Fibroblast of skin of back (primary cell): ENCODE measurements around the gene IREB2.
"Not testable (repeated sequence)": the region's sequence is repeated elsewhere in the genome, so short reads cannot be mapped to it uniquely, and the experiment has no call there.

Source experiments
- DNase-seq: peaks from one replicate; pipeline ENCODE4 v3.0.0-alpha.2; 2013

IREB2 gene

DNA sequence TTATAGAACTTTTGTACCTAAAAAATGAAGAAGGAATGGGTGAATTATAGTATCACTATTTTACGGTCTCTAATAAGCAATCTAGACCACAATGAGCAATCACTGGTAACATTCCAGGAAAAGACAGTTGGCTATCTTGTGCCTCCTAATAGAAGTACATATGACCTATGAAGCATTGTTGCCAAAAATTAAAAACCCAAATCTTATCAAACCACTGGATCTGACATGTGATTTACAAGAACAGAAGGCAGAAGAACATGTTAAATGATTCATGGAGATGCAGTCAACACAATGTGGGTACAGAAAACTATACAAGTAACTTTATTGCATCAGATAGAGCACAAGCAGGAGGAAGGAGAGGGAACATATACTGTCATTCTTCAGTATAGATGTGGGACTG is 54.9 kb downstream of the IREB2 start:
- no peak for DNase-seq

DNA sequence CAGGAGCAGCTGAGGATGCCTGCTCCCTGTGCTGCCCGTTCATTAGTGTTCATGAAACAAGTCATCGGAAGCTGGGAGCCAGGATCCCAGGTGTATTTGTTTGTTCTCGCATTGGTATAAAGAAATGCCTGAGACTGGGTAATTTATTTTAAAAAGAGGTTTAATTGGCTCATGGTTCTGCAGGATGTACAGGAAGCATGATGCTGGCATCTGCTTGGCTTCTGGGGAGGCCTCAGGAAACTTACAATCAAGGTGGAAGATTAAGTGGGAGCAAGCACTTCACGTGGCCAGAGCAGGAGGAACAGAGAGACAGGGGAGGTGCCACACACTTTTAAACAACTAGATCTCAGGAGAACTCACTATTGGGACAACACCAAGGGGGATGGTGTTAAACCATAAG is 63.8 kb downstream of the IREB2 start:
- DNase-seq, result no peak

DNA sequence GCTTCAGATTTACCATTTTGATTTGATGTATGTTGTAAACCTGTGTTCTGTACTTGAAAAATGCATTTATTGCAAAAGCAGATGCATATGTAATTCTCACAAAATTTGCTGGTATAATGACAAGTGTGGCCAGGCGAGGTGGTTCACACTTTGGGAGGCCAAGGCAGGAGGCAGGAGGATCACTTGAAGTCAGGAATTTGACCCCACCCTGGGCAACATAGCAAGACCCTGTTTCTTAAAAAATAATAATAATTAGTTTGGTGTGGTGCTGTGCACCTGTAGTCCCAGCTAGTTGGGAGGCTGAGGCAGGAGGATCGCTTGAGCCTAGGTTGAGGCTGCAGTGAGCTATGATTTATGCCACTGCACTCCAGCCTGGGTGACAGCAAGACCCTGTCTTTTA is 64.6 kb downstream of the IREB2 start:
- no peak for DNase-seq

DNA sequence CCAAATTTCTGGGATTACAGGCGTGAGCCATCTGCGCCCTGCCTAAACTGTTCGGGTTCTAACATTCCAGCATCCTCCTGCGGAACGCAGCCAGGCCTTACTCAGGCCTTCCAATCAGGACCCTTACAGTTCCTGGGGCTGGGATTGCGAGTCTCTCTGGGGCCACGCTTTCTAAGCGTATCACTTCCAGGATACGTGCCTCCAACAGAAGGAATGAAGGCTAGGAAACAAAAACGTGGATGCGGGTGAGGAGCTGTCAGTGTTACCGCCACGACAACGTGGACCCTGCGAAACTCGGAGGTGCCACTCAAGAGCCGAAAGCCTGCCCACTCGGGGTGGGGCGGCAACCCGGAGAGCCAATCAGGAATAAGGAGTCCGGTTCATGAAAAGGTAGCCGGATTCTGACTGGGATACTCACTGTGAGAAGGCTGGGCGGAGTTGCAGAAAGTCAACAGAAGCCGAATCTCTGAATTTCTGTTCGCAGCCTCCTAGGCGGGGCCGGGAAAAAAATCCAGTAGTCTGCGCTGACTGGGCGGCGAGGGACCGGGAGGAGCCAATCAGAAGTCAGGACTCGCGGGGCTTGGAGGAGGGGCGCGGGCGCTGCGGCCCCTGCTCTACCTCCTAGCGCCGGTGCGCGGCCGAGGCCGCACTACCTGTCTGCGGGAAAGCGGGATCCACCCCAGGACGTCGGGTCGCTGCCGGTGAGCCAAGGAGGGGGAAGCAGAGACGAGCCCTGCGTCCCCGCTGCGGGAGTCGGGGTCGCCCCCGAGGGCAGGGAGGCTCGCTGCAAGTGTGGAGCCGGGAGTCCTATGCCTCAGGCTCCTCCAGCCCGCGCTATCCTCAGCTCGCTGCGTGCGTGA is 69.2 kb downstream of the IREB2 start, which contains the start of gene HYKK:
TSS of gene HYKK (plus strand) at position 607 of the 860 bp plus-strand sequence. CDS start 5,512 bp downstream, outside the sequence.
- DNase-seq, result peak; percentile 98

DNA sequence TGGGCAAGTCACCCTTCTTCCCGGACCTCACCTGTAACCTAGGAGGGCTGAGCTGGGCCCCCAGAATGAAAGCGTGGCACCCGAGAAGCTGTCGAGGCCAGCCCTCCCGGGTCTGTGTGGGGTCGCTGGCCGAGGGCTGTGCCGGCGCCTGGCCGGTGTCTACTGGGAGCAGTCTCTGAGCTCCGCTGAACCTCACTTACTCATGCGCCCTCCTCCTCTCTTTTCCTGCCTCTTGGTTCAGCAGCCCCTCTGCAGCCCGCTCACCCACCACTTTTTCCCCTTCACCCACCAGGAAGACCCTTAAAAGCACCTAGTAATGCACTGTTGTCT is 69.8 kb downstream of the IREB2 start:
- DNase-seq, result no peak

DNA sequence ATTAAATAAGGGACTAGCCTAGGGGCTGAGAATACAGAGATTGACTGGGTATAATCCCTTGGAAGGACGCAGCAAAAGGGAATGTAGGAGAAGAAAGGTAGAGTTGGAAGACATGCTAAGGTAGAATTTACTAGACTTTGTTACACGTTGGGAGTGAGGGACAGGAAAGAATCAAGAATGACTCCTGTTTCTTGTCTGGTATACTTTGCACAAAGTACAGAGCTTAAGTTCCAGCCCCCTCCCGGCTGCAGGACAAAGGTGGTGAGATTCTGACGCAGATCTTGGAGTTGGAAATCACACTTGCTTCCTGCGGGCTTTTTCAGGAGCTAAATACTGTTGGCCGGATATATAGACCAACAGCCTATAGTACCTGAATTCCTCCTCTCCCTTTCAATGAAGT is 70.3 kb downstream of the IREB2 start:
- no peak for DNase-seq

DNA sequence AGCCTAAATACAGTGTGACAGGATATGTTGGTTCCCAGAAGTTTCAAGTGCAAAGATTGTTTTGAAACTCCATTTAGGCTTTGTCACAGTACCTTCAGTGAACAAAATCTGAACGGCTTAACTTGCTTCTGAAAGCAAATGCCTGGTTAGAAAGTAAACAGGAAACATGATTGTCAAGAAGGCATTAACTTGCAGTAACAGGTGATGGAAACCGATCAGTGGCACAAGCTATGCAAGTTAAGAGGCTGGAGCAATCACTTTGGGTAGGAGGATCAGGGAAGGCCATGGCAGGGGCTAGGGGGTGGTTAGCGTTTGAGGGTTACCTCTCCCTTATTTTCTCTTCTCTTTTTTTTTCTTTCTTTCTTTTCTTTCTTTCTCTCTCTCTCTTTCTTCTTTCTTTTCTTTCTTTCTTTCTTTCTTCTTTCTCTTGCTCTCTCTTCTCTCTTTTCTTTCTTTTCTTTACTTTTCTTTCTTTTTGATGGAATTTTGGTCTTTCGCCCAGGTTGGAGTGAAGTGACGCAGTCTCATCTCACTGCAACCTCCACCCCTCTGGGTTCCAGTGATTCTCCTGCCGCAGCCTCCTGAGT is 71.8 kb downstream of the IREB2 start:
- DNase-seq, result no peak

DNA sequence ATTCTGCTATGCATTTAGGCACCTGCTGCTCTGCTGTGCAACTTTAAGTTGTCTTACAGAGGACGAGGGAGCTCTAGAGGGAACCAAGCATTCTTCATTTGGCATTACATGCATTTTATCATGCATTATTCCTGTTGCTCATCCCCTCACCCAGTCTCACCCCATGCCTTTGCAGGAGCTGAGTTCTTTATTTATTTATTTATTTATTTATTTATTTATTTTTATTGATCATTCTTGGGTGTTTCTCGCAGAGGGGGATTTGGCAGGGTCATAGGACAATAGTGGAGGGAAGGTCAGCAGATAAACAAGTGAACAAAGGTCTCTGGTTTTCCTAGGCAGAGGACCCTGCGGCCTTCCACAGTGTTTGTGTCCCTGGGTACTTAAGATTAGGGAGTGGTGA is 82.0 kb downstream of the IREB2 start:
- not testable (repeated sequence) for DNase-seq

DNA sequence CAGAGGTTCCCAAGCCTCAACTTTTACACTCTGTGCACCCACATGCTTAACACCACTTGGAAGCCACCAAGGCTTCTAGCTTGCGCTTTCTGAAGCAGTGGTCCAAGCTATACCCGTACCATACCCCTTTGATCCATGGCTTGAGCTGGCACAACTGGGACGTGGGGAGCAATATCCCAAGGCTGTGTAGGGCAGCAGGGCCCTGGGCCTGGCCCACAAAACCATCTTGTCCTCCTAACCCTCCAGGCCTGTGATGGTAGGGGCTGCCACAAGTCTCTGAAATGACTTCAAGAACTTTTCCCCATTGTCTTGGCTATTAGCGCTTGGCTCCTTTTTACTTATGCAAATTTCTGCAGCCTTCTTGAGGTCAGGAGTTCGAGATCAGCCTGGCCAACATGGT is 86.2 kb downstream of the IREB2 start:
- DNase-seq, result no peak

DNA sequence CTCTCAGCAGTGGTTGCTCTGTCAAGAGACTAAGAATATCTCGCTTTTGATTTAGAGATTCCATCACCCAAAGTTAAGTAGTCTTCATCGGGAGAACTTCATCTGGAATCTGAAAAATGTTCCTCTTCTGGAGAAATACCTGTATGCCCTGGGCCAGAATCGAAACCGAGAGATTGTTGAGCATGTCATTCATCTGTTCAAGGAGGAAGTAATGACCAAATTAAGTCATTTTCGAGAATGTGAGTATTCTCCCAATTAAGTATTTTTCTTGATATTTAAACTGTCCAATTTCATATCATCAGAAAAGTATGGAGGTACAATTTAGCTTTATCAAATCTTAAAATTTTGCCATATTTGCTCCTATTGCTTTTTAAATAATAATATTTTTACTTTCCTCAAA is 89.3 kb downstream of the IREB2 start:
- no peak for DNase-seq

DNA sequence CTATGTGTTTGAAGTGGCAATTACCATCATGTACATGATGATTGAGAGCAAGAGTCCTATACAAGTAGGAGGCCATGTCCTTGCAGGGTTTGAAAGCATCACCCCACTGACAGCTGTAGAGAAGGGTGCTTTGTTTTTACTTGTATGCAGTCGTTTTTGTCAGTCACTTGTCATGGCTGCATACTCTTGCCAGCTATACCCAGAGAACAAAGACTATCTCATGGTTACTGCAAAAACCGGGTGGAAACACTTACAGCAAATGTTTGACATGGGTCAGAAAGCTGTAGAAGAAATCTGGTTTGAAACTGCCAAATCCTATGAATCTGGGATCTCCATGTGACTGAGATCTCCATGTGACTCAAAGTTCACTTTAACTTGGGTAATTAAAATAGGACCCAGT is 95.3 kb downstream of the IREB2 start:
- DNase-seq, result no peak

DNA sequence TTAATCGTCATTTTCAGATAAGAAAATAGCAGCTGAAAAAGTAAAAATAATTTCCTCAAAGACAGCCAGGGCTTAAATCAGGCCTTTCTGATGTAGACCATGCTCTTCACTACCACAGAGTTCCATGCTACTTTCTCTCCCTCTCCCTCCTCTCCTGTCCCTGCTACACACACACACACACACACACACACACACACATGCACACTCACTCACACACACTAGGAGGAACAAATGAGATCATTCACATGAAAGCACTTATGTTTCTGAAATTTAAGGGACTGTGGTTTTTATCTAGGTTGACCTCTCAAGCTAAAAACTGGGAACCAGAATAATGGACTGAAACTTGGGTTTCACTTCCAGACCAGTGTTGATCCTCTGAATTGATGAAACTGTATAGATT is 98.1 kb downstream of the IREB2 start:
- peak; percentile 8 for DNase-seq

DNA sequence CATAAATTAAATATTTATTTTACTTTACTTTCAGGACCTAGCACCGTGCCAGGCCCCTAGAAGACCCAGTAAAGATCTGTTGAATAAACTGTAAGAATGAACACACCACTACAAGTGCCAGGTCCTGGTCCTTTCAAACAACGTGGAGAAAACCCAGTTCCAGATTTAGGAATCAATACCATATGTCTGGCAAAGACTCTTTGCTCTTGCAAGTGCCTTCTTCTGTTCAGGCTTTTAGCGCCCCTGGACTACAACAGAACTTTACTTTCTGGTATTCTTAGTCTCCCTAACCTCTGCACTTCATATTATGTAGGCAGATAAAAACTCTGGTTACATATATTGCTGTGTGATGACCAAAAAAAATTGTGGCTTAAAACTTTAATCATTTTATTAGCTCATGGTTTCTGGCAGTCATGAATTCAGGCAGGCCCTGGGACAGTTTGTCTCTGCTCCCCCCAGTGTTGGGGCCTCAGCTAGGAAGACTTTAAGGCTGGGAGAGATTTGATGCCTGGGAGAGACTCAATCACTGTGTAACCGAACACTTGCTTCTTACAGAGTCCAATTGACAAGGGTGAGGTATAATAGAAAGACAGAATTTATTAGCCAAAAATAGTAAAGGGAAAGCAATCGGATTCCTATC is 99.4 kb downstream of the IREB2 start:
- no peak for DNase-seq

DNA sequence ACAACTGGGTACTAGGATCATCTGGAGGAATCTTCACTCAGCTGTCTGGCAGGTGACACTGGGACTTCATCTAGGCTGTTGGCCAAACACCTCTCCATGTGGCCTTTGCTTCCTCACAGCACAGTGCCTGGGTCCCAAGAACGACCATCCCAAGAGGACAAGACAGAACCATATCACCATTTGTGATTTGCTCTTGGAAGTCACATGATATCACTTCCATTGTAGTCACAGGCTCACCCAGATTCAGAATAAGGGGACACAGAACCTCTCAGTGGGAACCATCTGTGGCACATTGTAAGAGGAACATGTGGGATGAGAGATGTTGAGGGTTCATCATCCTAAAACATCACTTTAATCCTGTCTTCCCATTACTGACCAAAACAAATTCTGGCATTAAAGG is 100.3 kb downstream of the IREB2 start:
- no peak for DNase-seq

DNA sequence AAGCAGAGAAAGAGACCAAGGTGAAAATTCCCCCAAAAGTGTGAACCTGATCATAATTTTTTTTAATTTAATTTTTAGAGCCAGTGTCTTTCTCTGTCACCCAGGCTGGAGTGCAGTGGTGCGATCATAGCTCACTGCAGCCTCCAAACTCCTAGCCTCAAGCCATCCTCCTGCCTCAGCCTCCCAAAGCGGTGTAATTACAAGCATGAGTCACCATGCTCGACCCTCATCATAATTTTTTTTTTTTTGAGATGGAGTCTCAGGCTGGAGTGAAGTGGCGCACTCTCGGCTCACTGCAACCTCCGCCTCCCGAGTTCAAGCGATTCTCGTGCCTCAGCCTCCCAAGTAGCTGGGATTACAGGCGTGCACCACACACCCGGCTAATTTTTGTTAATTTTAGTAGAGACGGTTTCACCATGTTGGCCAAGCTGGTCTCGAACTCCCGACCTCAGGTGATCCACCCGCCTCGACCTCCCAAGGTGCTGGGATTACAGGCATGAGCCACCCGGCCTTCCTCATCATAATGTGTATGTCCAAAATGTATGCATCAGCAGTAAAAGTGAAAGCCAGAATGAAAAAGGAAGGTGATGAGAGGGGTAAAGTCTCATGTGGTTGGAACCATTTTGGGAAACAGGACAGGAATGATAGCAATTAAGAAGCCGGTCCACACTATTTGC is 101.6 kb downstream of the IREB2 start:
- DNase-seq, result not testable (repeated sequence)

DNA sequence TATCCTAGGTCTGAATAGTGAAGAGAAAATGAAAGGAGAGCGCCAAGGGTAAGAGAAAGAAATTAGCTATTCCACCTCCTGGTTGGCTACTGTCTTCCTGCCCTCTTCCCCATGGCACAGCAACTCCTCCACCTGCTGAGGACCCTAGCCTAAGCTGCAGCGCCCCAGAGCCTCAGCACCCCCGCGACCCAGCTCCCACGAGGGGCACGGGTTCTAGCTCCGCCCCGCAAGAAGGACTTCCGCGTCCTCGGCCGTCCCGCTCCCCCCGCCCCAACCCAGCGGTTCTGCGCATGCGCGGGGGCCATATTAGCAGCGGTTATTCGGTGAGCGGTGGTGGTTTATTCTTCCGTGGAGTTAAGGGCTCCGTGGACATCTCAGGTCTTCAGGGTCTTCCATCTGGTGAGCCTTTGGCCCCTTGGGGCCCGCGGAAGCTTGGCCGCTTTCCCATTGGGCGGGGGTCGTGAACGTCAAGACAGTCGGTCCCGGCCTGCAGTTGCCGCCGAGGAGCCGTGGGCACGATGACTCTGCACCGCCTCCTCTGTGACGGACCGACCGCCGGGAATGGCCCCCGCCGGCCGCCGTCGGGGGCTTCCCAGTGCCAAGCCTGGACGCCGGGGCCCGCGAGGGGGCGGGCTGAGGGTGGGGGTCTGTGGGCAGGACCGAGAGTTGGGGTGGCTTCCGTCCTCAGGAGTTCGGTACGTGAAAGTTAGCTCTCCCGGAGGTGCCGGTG is 102.3 kb downstream of the IREB2 start, which contains the start of gene PSMA4:
TSS of gene PSMA4 (plus strand) at position 304 of the 730 bp plus-strand sequence. CDS start 1,484 bp downstream, outside the sequence.
- DNase-seq, result peak; percentile 82

DNA sequence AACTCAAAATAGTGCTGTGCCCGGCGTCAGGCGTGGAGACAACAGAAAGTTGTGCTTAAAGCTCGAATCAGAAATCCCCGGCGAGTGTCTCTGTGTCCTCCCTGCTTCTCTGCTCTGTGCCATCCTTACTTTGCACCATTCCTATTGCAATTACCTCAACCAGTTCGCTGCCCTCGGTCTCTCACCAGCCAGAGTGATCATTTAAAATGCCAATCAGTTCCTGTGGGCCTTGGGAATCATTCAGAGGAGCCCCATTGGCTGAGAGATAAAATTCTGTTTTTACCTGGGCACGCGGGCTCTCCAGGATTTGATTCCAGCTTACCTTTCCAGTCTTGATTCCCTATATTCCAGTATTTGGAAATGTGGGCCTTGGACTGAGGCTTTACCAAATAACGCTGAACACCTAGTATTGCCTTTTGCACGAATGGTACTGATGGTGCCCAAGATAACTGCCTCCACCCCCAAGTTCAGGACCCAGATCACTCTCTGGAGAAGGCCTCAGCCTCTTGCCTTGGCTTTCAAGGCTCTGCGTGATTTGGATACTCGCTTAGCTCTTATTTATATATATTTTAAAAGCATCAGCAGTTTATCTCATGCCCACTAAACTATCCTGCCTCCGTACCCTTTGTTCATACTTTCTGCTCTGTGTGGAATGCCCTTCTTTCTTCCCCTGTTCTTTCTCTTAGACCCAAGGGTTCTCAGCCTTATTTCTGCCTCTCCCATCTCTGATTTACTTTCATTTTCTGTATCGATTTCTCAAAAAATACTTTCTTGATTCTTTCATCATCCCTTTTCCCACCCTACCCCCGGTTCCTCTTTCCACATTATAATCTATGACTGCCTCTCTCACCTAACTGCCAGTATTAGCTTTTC is 103.1 kb downstream of the IREB2 start:
- DNase-seq, result peak; percentile 6

DNA sequence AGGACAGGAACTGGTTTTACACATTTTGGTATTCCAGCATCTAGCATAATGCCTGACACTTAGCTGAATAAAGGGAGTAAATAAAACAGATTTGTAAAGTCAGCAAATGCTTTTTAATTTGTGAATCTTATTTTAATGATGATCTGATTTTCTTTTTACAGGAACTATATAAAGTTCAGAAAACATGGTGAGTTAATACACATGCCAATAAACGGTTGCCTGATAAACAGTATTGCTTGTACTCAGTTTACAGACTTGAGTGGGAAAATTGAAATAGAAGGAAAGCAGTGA is 103.7 kb downstream of the IREB2 start:
- no peak for DNase-seq

DNA sequence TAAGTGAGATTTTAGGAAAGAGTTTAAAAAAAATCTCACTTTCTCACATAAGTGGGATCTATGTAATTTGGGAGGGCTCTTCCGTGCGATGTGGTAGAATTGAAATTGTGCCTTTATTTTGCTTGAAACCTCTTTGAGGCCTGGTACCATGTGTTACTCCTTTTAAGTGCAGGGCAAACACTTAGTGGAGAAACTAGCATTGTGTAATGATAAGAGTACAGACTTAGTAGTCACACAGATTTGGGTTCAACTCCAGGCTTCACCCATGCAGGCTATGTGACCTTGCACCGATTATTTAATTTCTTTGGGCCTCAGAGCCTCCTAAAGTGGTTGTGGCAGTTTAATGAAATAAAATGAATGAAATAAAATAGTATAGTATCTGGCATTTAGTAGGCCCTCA is 104.6 kb downstream of the IREB2 start:
- DNase-seq, result no peak

DNA sequence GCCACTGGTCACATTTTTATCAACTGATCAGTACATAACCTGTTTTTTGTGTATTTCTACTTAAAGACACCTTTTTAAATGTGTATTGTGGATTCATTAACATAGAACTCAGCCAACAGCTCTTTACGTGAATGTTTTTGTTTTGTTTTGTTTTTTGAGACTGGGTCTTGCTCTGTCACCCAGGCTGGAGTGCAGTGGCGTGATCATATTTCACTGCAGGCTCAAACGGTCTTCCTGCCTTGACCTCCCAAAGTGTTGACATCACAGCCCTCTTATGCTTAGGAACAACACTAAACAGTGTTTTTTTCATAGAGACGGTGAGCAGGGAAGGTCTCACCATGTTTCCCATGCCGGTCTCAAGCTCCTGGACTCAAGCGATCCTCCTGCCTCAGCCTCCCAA is 112.2 kb downstream of the IREB2 start:
- DNase-seq, result no peak

DNA sequence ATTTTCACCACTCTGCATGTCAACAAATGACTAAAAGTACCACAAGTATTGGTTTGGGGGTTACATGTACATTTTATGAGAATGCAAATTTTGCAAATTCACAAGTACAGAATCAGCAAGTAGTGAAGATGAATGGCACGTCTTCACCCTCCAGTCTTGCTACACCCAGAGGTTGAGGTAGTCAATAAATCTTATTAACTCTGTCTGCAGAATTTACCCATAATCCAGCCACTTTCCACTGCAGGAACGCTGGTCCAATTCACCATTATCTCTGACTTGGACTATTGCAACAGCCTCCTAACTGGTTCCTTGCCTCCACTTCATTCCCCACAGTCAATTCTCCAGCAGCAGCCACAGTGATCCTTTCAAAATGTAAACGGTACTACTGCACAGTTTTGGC is 112.8 kb downstream of the IREB2 start:
- no peak for DNase-seq
